ENCODE results near the gene HMGB4. TPM values are rescaled to one million over a fixed set of nuclear protein-coding genes. Genes with fewer than 3 reads are reported as not detected.

The HMGB4 gene
- polyA plus RNA-seq, 1 of the 3 experiments (the other 2 are of a cell fraction) = not detected

- CTCF ChIA-PET = no interaction called here
- POLR2A ChIA-PET = no interaction called here
- Histone ChIP-seq H3K9me3 (no peaks in the 10 kb centered on the region), H4K20me1 (ENCODE audit: insufficient read depth) (no peaks in the 10 kb centered on the region), H3K27me3 (ENCODE audit: insufficient read depth) (no peaks in the 10 kb centered on the region), H3K9ac (no peak overlapping the region), H3K79me2 (ENCODE audit: insufficient read depth) (no peaks in the 10 kb centered on the region), H3K36me3 (replicated peaks in 1 of 2; ENCODE audit: control insufficient read depth in 1 of 2, insufficient read depth in 2 of 2, low read length in 1 of 2) (no peaks in the 10 kb centered on the region), H3K4me1 (ENCODE audit: control insufficient read depth in 1 of 2, insufficient read depth in 2 of 2, low read depth in 1 of 2, low read length in 1 of 2) (0 out of 4 replicates have a peak, but pooled peaks cover 0 to 20% of the 10 kb centered on the region in 2 experiments), H2AFZ (ENCODE audit: low read depth) (no peak overlapping the region), H3K27ac (ENCODE audit: low read depth in 2 of 2, low read length in 1 of 2) (no peak overlapping the region), H3F3A (replicated peaks; ENCODE audit: insufficient read depth) (no peaks in the 10 kb centered on the region), H3K9me2 (no peaks in the 10 kb centered on the region), H3K4me2 (no peak overlapping the region), H3K4me3 (ENCODE audit: low read depth in 2 of 2, low read length in 1 of 2) (no peak overlapping the region)
- DNase-seq = no peak
- TF ChIP-seq JUND (IDR thresholded peaks at IDR 0.05) (no peak), TEAD4 (IDR thresholded peaks at IDR 0.05; ENCODE audit: borderline replicate concordance, insufficient read depth) (no peak), SIN3A (IDR thresholded peaks at IDR 0.05; ENCODE audit: borderline replicate concordance, low read depth, low read length) (no peak)
- TF ChIP-seq, protein P1, sequence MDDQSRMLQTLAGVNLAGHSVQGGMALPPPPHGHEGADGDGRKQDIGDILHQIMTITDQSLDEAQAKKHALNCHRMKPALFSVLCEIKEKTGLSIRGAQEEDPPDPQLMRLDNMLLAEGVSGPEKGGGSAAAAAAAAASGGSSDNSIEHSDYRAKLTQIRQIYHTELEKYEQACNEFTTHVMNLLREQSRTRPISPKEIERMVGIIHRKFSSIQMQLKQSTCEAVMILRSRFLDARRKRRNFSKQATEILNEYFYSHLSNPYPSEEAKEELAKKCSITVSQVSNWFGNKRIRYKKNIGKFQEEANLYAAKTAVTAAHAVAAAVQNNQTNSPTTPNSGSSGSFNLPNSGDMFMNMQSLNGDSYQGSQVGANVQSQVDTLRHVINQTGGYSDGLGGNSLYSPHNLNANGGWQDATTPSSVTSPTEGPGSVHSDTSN (IDR thresholded peaks at IDR 0.05) = no peak
- WGBS (ENCODE audit: low lambda C conversion rate) = 11% methylated on average over 1 of the region's 1 CpG
Measured at GRCh38 chr1:33823830-33824229, 40.0 kb upstream of the HMGB4 start.

GRCh38 chr1:33824321-33824720 is 39.6 kb upstream of the HMGB4 start:
- Histone ChIP-seq H2AFZ (ENCODE audit: low read depth) (no peak overlapping the region), H3F3A (replicated peaks; ENCODE audit: insufficient read depth) (no peaks in the 10 kb centered on the region), H3K79me2 (ENCODE audit: insufficient read depth) (no peaks in the 10 kb centered on the region), H4K20me1 (ENCODE audit: insufficient read depth) (no peaks in the 10 kb centered on the region), H3K27ac (ENCODE audit: low read depth in 2 of 2, low read length in 1 of 2) (no peak overlapping the region), H3K36me3 (replicated peaks in 1 of 2; ENCODE audit: control insufficient read depth in 1 of 2, insufficient read depth in 2 of 2, low read length in 1 of 2) (no peaks in the 10 kb centered on the region), H3K9me2 (no peaks in the 10 kb centered on the region), H3K27me3 (ENCODE audit: insufficient read depth) (no peaks in the 10 kb centered on the region), H3K4me2 (no peak overlapping the region), H3K9me3 (no peaks in the 10 kb centered on the region), H3K4me3 (ENCODE audit: low read depth in 2 of 2, low read length in 1 of 2) (no peak overlapping the region), H3K9ac (no peak overlapping the region), H3K4me1 (ENCODE audit: control insufficient read depth in 1 of 2, insufficient read depth in 2 of 2, low read depth in 1 of 2, low read length in 1 of 2) (0 out of 4 replicates have a peak, but pooled peaks cover 0 to 20% of the 10 kb centered on the region in 2 experiments)
- no peak for DNase-seq
- ChIA-PET POLR2A (no interaction called here), CTCF (no interaction called here)
- 30% methylated on average over 6 of the region's 6 CpGs for WGBS (ENCODE audit: low lambda C conversion rate)
- TF ChIP-seq RXRA (IDR thresholded peaks at IDR 0.05; ENCODE audit: borderline replicate concordance, low read depth) (no peak), FOXM1 (IDR thresholded peaks at IDR 0.05; ENCODE audit: low read depth) (no peak), MEF2A (IDR thresholded peaks at IDR 0.05; ENCODE audit: borderline replicate concordance, low read depth) (no peak), TAF1 (IDR thresholded peaks at IDR 0.05; ENCODE audit: borderline replicate concordance, low read depth, low read length) (no peak), GABPA (IDR thresholded peaks at IDR 0.05; ENCODE audit: low read depth) (no peak), FOSL2 (IDR thresholded peaks at IDR 0.05; ENCODE audit: borderline replicate concordance, low read depth) (no peak), FOXJ3 (CRISPR knock-in tag; IDR thresholded peaks at IDR 0.05) (no peak), MXI1 (IDR thresholded peaks at IDR 0.05; ENCODE audit: low read depth, low read length) (no peak), YY1 (IDR thresholded peaks at IDR 0.05; ENCODE audit: low read depth) (no peak), GATA2 (CRISPR knock-in tag; IDR thresholded peaks at IDR 0.05) (no peak), SIN3A (IDR thresholded peaks at IDR 0.05; ENCODE audit: borderline replicate concordance, low read depth, low read length) (no peak), ELF1 (IDR thresholded peaks at IDR 0.05) (no peak), CHD2 (IDR thresholded peaks at IDR 0.05; ENCODE audit: low read length, partially characterized antibody) (no peak), RFX5 (IDR thresholded peaks at IDR 0.05; ENCODE audit: low read length) (no peak), TEAD4 (IDR thresholded peaks at IDR 0.05; ENCODE audit: borderline replicate concordance, insufficient read depth) (no peak), SMC3 (IDR thresholded peaks at IDR 0.05; ENCODE audit: low read depth, low read length) (no peak)
- TF ChIP-seq, protein P2, sequence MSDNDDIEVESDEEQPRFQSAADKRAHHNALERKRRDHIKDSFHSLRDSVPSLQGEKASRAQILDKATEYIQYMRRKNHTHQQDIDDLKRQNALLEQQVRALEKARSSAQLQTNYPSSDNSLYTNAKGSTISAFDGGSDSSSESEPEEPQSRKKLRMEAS (IDR thresholded peaks at IDR 0.05; ENCODE audit: low read depth) = no peak
- TF ChIP-seq, protein P3, sequence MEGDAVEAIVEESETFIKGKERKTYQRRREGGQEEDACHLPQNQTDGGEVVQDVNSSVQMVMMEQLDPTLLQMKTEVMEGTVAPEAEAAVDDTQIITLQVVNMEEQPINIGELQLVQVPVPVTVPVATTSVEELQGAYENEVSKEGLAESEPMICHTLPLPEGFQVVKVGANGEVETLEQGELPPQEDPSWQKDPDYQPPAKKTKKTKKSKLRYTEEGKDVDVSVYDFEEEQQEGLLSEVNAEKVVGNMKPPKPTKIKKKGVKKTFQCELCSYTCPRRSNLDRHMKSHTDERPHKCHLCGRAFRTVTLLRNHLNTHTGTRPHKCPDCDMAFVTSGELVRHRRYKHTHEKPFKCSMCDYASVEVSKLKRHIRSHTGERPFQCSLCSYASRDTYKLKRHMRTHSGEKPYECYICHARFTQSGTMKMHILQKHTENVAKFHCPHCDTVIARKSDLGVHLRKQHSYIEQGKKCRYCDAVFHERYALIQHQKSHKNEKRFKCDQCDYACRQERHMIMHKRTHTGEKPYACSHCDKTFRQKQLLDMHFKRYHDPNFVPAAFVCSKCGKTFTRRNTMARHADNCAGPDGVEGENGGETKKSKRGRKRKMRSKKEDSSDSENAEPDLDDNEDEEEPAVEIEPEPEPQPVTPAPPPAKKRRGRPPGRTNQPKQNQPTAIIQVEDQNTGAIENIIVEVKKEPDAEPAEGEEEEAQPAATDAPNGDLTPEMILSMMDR (IDR thresholded peaks at IDR 0.05) = no peak
- TF ChIP-seq, protein P4, sequence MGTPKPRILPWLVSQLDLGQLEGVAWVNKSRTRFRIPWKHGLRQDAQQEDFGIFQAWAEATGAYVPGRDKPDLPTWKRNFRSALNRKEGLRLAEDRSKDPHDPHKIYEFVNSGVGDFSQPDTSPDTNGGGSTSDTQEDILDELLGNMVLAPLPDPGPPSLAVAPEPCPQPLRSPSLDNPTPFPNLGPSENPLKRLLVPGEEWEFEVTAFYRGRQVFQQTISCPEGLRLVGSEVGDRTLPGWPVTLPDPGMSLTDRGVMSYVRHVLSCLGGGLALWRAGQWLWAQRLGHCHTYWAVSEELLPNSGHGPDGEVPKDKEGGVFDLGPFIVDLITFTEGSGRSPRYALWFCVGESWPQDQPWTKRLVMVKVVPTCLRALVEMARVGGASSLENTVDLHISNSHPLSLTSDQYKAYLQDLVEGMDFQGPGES (IDR thresholded peaks at IDR 0.05; ENCODE audit: low read depth, low read length) = no peak

Measured in SK-N-SH (cell line).